Measurements from ENCODE around the gene CTNND2. TPM values are rescaled to one million over a fixed set of nuclear protein-coding genes. Genes with fewer than 3 reads are reported as not detected.

CTNND2 gene
- total RNA-seq, 1 donor from 2014 or later: 0.29 TPM

DNA sequence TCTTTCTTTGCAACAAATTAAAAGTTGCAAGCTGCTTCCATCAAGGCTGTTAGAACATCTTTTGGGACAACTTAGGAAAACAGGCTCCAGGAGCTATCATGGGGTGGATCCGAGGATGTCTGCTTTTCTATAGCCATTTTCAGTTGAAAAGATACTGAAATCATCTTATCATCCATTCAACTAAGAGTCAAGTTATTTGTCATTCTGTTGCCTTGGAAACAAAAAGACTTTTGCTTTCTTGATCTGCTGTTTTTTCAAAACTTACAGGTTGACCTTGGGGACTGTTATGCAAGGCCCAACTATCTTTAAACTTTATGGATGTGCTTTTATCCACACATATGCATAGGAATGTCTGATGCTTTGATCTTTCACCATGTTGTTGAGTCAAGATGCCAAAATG, 597.9 kb downstream of the CTNND2 start:
- Histone ChIP-seq H3K4me3 (ENCODE audit: low read depth, low read length) (no peak overlapping the region), H3K27me3 (ENCODE audit: control insufficient read depth, insufficient read depth, low read length) (no peaks in the 10 kb centered on the region), H3K36me3 (ENCODE audit: control insufficient read depth, insufficient read depth, low read length) (no peaks in the 10 kb centered on the region)
- TF ChIP-seq, protein P1, sequence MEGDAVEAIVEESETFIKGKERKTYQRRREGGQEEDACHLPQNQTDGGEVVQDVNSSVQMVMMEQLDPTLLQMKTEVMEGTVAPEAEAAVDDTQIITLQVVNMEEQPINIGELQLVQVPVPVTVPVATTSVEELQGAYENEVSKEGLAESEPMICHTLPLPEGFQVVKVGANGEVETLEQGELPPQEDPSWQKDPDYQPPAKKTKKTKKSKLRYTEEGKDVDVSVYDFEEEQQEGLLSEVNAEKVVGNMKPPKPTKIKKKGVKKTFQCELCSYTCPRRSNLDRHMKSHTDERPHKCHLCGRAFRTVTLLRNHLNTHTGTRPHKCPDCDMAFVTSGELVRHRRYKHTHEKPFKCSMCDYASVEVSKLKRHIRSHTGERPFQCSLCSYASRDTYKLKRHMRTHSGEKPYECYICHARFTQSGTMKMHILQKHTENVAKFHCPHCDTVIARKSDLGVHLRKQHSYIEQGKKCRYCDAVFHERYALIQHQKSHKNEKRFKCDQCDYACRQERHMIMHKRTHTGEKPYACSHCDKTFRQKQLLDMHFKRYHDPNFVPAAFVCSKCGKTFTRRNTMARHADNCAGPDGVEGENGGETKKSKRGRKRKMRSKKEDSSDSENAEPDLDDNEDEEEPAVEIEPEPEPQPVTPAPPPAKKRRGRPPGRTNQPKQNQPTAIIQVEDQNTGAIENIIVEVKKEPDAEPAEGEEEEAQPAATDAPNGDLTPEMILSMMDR (IDR thresholded peaks at IDR 0.05; ENCODE audit: insufficient read depth, low read length, poor library complexity, severe bottlenecking): no peak
- no peak for DNase-seq (ENCODE audit: low read depth)

- DNase-seq (ENCODE audit: low read depth): no peak
- Histone ChIP-seq H3K27me3 (ENCODE audit: control insufficient read depth, insufficient read depth, low read length) (no peaks in the 10 kb centered on the region), H3K4me3 (ENCODE audit: low read depth, low read length) (no peak overlapping the region), H3K36me3 (ENCODE audit: control insufficient read depth, insufficient read depth, low read length) (no peaks in the 10 kb centered on the region)
- TF ChIP-seq, protein P1 (IDR thresholded peaks at IDR 0.05; ENCODE audit: insufficient read depth, low read length, poor library complexity, severe bottlenecking): no peak
These were observed 599.0 kb downstream of the CTNND2 start for GRCh38 chr5:11305245-11305644.

DNA sequence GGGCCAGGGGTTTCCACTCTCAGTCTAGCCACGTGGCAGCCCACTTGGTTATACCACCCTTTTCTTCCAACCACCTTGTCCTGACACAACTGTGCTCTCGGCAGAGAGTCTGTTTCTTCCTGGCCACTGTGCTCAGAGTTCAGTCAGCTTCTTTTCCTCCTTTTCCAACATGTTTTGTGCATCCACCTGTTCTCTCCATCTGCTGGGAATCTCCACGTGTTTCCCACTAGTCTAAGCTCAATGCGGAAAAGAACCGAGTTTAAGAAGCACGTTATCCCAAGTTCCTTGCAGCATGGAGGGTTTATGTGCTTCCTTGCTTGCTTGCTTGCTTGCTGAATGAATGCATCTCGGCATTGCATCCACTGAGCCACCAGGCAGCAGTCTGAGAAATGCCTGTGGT, 599.6 kb downstream of the CTNND2 start:
- TF ChIP-seq, protein P1 (IDR thresholded peaks at IDR 0.05; ENCODE audit: insufficient read depth, low read length, poor library complexity, severe bottlenecking): no peak
- Histone ChIP-seq H3K36me3 (ENCODE audit: control insufficient read depth, insufficient read depth, low read length) (no peaks in the 10 kb centered on the region), H3K27me3 (ENCODE audit: control insufficient read depth, insufficient read depth, low read length) (no peaks in the 10 kb centered on the region), H3K4me3 (ENCODE audit: low read depth, low read length) (no peak overlapping the region)
- no peak for DNase-seq (ENCODE audit: low read depth)

DNA sequence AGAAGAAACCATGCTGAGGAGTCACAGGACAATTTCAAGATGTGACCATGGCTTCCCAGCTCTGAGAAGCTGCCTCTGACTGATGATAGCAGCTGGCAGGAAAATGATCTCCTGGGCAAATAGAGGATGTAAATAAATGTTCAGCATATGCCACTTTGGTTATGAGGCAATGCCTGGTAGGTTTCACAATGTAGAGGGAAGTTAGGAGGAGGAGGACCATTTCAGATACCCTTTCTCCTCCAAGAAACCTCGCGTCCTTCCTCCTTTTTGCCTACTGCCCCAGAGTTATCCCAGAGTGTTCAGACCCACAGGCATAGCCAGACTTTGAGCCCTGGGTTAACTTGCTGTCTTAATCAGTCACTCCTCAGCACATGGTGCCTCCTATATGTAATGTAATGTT, 601.6 kb downstream of the CTNND2 start:
- no peaks in the 10 kb centered on the region for H3K36me3 ChIP-seq (ENCODE audit: control insufficient read depth, insufficient read depth, low read length)
- DNase-seq (ENCODE audit: low read depth): no peak
- H3K27me3 ChIP-seq (ENCODE audit: control insufficient read depth, insufficient read depth, low read length): no peaks in the 10 kb centered on the region
- no peak overlapping the region for H3K4me3 ChIP-seq (ENCODE audit: low read depth, low read length)
- TF ChIP-seq, protein P1 (IDR thresholded peaks at IDR 0.05; ENCODE audit: insufficient read depth, low read length, poor library complexity, severe bottlenecking): no peak

DNA sequence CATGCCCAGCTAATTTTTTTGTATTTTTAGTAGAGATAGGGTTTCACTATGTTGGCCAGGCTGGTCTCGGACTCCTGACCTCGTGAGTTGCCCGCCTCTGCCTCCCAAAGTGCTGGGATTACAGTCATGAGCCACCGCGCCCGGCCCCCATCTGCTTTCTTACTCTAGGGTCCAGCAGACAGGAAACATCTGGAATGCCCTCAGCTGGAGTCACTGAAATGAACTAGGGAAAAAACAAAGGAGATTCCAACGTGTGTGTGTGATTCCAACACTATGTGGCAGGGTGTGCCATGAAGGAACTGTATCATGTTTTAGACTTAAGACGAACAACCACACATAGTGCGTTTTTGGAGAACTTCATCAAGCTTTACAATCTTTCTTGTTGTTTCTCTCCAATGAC, 603.1 kb downstream of the CTNND2 start:
- Histone ChIP-seq H3K36me3 (ENCODE audit: control insufficient read depth, insufficient read depth, low read length) (no peaks in the 10 kb centered on the region), H3K4me3 (ENCODE audit: low read depth, low read length) (no peak overlapping the region), H3K27me3 (ENCODE audit: control insufficient read depth, insufficient read depth, low read length) (no peaks in the 10 kb centered on the region)
- TF ChIP-seq, protein P1 (IDR thresholded peaks at IDR 0.05; ENCODE audit: insufficient read depth, low read length, poor library complexity, severe bottlenecking): no peak
- no peak for DNase-seq (ENCODE audit: low read depth)

GRCh38 chr5:11300736-11301135, 603.5 kb downstream of the CTNND2 start:
- TF ChIP-seq, protein P1 (IDR thresholded peaks at IDR 0.05; ENCODE audit: insufficient read depth, low read length, poor library complexity, severe bottlenecking): no peak
- H3K36me3 ChIP-seq (ENCODE audit: control insufficient read depth, insufficient read depth, low read length): no peaks in the 10 kb centered on the region
- no peak for DNase-seq (ENCODE audit: low read depth)

More at GRCh38 chr5:11300736-11301135, 603.5 kb downstream of the CTNND2 start:
- H3K27me3 ChIP-seq (ENCODE audit: control insufficient read depth, insufficient read depth, low read length): no peaks in the 10 kb centered on the region
- no peak overlapping the region for H3K4me3 ChIP-seq (ENCODE audit: low read depth, low read length)
